ENCODE data around the gene BOLA1. TPM values are rescaled to one million over a fixed set of nuclear protein-coding genes. Genes with fewer than 3 reads are reported as not detected.

Gene BOLA1
- total RNA-seq, 1 experiment from 2014 or later = 15.3 TPM

Other genes with a start within 250 kb of the BOLA1 start
- not detected in 3 replicates for gene FCGR1A, start 116.9 kb upstream of the BOLA1 start, total RNA-seq (2021)
- 36.5 to 47.1 TPM (median 38.3 TPM) in 3 replicates for gene SV2A, start 18.3 kb downstream of the BOLA1 start, total RNA-seq (2021)
- 83.0 to 90.1 TPM (median 84.7 TPM) in 3 replicates for gene SF3B4, start 28.2 kb downstream of the BOLA1 start, total RNA-seq (2021)
- gene MTMR11, start 37.3 kb downstream of the BOLA1 start, total RNA-seq (2021) = 7.1 to 7.8 TPM (median 7.5 TPM) in 3 replicates
- 19.4 to 21.0 TPM (median 19.5 TPM) in 3 replicates for gene OTUD7B, start 111.2 kb downstream of the BOLA1 start, total RNA-seq (2021)
- gene VPS45, start 168.2 kb downstream of the BOLA1 start, total RNA-seq (2021) = 26.1 to 28.2 TPM (median 27.3 TPM) in 3 replicates